ENCODE results near the gene VSIR.
A peak's percentile ranks its signal among the peaks of the same experiment; 100 is the strongest.

VSIR gene

DNA sequence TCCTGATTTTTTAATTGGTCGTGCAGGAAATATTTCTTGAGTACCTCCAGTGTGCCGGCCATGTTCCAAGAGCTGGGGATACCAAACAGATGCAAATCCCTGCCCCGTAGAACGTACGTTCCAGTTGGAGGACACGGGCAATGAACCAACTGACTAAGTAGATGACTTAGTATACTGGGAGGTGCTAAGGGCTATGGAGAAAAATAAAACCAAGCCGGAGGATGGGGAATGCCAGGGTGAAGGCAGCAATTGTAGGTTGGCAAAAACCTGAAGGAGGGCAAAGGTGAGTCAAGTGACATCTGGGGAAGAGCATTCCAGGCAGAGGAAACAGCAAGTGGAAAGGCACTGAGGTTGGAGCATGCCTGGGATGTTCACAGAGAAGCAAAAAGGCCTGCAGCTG is 6.8 kb upstream of the VSIR start:
- Histone ChIP-seq H3K79me2 (ENCODE audit: insufficient read depth, low read length) (no peaks in the 10 kb centered on the region), H3K27me3 (ENCODE audit: insufficient read depth, low read length, poor library complexity) (no peaks in the 10 kb centered on the region), H3K4me3 (ENCODE audit: low read depth in 1 of 2, low read length in 2 of 2) (no peak overlapping the region), H3K9ac (ENCODE audit: low read depth, low read length) (no peak overlapping the region), H3K9me3 (ENCODE audit: insufficient read depth, low read length, severe bottlenecking) (no peaks in the 10 kb centered on the region), H3K27ac (ENCODE audit: low read length) (no peak overlapping the region), H4K20me1 (ENCODE audit: insufficient read depth, low read length) (no peaks in the 10 kb centered on the region), H3K36me3 (ENCODE audit: insufficient read depth, low read length) (no peaks in the 10 kb centered on the region), H3K4me2 (ENCODE audit: insufficient read depth, low read length) (no peak overlapping the region), H2AFZ (ENCODE audit: low read depth, low read length) (no peak overlapping the region), H3K4me1 (ENCODE audit: insufficient read depth, low read length) (peaks cover 15% of the 10 kb centered on the region)
- DNase-seq (no peak), ATAC-seq (ENCODE audit: insufficient read depth, low read depth) (no peak)
- no peak for TF ChIP-seq EZH2 (IDR thresholded peaks at IDR 0.05; ENCODE audit: borderline replicate concordance, low read depth, low read length, severe bottlenecking)
- TF ChIP-seq, protein P1, sequence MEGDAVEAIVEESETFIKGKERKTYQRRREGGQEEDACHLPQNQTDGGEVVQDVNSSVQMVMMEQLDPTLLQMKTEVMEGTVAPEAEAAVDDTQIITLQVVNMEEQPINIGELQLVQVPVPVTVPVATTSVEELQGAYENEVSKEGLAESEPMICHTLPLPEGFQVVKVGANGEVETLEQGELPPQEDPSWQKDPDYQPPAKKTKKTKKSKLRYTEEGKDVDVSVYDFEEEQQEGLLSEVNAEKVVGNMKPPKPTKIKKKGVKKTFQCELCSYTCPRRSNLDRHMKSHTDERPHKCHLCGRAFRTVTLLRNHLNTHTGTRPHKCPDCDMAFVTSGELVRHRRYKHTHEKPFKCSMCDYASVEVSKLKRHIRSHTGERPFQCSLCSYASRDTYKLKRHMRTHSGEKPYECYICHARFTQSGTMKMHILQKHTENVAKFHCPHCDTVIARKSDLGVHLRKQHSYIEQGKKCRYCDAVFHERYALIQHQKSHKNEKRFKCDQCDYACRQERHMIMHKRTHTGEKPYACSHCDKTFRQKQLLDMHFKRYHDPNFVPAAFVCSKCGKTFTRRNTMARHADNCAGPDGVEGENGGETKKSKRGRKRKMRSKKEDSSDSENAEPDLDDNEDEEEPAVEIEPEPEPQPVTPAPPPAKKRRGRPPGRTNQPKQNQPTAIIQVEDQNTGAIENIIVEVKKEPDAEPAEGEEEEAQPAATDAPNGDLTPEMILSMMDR (IDR thresholded peaks at IDR 0.05; ENCODE audit: borderline replicate concordance, extremely low read depth, low read length, poor library complexity, severe bottlenecking), result no peak

DNA sequence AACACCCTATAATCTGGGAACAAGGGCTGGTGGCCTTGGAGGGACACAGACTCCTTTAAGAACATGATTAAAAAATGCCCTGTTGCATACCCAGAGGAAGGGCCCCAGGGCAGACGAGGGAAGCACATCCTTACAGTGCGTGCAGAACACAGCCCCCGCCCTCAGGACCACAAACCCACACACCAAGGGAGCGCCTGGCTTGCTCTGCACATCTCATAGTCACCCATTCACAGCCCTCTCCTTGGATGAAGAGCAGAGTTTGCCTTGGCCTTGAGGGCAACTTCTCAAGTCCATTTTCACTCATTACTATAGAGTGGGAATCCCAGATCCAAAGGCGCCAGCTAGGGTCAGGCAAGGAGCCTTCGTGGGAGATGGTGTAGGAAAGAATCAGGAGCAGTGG is 6.3 kb upstream of the VSIR start:
- Histone ChIP-seq H3K4me3 (ENCODE audit: low read depth in 1 of 2, low read length in 2 of 2) (no peak overlapping the region), H3K4me1 (ENCODE audit: insufficient read depth, low read length) (peaks cover 17% of the 10 kb centered on the region)

DNA sequence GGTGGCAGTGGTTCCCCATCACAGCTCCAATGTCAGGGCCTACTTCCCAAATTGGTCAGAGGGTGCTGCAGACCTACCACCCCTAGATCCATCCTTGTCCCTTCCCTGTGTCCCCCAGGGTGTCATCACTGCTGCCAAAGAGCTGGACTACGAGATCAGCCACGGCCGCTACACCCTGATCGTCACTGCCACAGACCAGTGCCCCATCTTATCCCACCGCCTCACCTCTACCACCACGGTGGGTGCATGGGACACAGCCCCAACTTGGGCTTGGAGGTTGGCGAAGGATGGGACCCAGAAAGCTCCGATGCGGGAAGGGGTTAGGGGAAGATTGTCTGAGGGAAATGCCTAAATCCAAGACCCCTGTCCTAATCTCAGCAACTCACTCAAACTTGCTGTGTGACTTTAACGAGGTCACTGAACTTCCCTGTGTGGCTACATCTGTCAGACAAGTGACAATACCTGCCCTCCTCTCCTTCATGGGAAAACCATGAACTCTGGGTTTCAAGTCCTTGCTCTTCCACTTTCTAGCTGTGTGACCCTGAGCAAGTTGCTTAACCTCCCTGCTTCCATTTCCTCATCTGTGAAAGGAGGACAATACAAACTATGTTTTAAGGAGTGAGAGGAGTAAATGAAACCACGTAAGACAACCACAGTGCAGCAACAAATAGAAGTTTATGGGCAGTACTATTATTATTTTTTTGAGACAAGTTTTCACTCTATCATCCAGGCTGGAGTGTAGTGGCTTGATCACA is 4.9 kb upstream of the VSIR start:
- H3K4me2 ChIP-seq (ENCODE audit: insufficient read depth, low read length), result no peak overlapping the region
- H3K9me3 ChIP-seq (ENCODE audit: insufficient read depth, low read length, severe bottlenecking), result no peaks in the 10 kb centered on the region
- no peak overlapping the region for H3K4me3 ChIP-seq (ENCODE audit: low read depth in 1 of 2, low read length in 2 of 2)
- no peak overlapping the region for H3K9ac ChIP-seq (ENCODE audit: low read depth, low read length)
- TF ChIP-seq EZH2 (IDR thresholded peaks at IDR 0.05; ENCODE audit: borderline replicate concordance, low read depth, low read length, severe bottlenecking), result no peak
- TF ChIP-seq, protein P1 (IDR thresholded peaks at IDR 0.05; ENCODE audit: borderline replicate concordance, extremely low read depth, low read length, poor library complexity, severe bottlenecking), result no peak
- H3K4me1 ChIP-seq (ENCODE audit: insufficient read depth, low read length), result peaks cover 26% of the 10 kb centered on the region
- no peak overlapping the region for H2AFZ ChIP-seq (ENCODE audit: low read depth, low read length)
- no peaks in the 10 kb centered on the region for H3K36me3 ChIP-seq (ENCODE audit: insufficient read depth, low read length)
- ATAC-seq (ENCODE audit: insufficient read depth, low read depth), result no peak
- no peak overlapping the region for H3K27ac ChIP-seq (ENCODE audit: low read length)
- no peak for DNase-seq
- H3K27me3 ChIP-seq (ENCODE audit: insufficient read depth, low read length, poor library complexity), result no peaks in the 10 kb centered on the region
- no peaks in the 10 kb centered on the region for H4K20me1 ChIP-seq (ENCODE audit: insufficient read depth, low read length)
- no peaks in the 10 kb centered on the region for H3K79me2 ChIP-seq (ENCODE audit: insufficient read depth, low read length)

More for the DNA sequence above, 6.3 kb upstream of the VSIR start:
- Histone ChIP-seq H3K9ac (ENCODE audit: low read depth, low read length) (no peak overlapping the region), H3K27me3 (ENCODE audit: insufficient read depth, low read length, poor library complexity) (no peaks in the 10 kb centered on the region), H3K4me2 (ENCODE audit: insufficient read depth, low read length) (no peak overlapping the region), H3K9me3 (ENCODE audit: insufficient read depth, low read length, severe bottlenecking) (no peaks in the 10 kb centered on the region), H3K79me2 (ENCODE audit: insufficient read depth, low read length) (no peaks in the 10 kb centered on the region), H2AFZ (ENCODE audit: low read depth, low read length) (no peak overlapping the region), H3K27ac (ENCODE audit: low read length) (no peak overlapping the region), H3K36me3 (ENCODE audit: insufficient read depth, low read length) (no peaks in the 10 kb centered on the region), H4K20me1 (ENCODE audit: insufficient read depth, low read length) (no peaks in the 10 kb centered on the region)
- no peak for TF ChIP-seq EZH2 (IDR thresholded peaks at IDR 0.05; ENCODE audit: borderline replicate concordance, low read depth, low read length, severe bottlenecking)
- TF ChIP-seq, protein P1 (IDR thresholded peaks at IDR 0.05; ENCODE audit: borderline replicate concordance, extremely low read depth, low read length, poor library complexity, severe bottlenecking), result no peak
- ATAC-seq (ENCODE audit: insufficient read depth, low read depth), result peak; percentile 55; the same call in 1 of the 3 replicates
- DNase-seq, result no peak

All from DND-41 (cell line).